ENCODE measurements around the gene TPGS2.

DNA sequence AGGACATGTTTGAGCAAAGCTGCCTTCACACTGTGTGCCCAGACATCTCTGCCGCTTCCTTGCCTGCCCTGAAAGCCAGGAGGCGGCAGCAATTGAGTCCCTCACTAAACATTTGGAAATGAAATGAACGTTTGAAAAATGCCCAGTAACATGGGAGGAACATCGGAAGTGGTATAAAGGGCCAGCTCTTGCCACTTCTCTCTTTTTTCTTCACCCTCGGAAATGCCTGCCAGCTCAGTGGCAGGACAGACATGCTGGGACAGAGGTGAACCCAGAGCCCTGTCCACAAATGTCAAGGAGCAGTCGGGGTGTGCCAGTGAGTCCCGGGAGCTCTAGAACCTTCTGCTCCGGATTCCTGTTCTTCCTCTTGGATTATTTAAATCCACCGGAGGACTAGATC is 46.1 kb downstream of the TPGS2 start:
- TF ChIP-seq CTCF (IDR thresholded peaks at IDR 0.05; ENCODE audit: low read length) (no peak), EZH2 (optimal IDR thresholded peaks at IDR 0.05; ENCODE audit: low read depth, low read length) (no peak), EZH2phosphoT487 (IDR thresholded peaks at IDR 0.05; ENCODE audit: low read length) (no peak)
